ENCODE measurements around the gene PDS5B.

DNA sequence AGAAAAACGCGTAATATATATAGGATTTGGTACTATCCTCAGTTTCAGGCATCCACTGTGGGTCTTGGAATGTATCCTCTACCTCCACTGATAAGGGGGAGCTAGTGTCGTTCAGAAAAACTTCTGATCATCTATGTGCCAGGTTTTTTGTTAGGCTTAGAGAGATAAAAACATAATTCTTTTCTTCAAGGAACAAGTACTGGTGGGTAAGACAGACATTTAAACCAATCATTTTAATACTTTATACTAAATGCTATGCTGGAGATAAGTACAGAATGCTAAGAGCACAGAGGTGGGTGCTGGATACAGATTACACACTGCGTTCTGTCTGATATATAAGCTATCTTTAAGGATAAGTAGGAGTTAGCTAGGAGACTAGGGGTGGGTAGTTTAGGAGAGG is 166.1 kb downstream of the PDS5B start:
- TF ChIP-seq, protein P1, sequence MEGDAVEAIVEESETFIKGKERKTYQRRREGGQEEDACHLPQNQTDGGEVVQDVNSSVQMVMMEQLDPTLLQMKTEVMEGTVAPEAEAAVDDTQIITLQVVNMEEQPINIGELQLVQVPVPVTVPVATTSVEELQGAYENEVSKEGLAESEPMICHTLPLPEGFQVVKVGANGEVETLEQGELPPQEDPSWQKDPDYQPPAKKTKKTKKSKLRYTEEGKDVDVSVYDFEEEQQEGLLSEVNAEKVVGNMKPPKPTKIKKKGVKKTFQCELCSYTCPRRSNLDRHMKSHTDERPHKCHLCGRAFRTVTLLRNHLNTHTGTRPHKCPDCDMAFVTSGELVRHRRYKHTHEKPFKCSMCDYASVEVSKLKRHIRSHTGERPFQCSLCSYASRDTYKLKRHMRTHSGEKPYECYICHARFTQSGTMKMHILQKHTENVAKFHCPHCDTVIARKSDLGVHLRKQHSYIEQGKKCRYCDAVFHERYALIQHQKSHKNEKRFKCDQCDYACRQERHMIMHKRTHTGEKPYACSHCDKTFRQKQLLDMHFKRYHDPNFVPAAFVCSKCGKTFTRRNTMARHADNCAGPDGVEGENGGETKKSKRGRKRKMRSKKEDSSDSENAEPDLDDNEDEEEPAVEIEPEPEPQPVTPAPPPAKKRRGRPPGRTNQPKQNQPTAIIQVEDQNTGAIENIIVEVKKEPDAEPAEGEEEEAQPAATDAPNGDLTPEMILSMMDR (conservative IDR thresholded peaks at IDR 0.05; ENCODE audit: low read depth, low read length) = no peak
- no peak for TF ChIP-seq EZH2 (IDR thresholded peaks at IDR 0.05; ENCODE audit: borderline replicate concordance, low read depth, low read length, poor library complexity, severe bottlenecking)
